Gastrocnemius medialis (tissue), 4 donors: ENCODE measurements around the gene NPAS2. TPM values are rescaled to one million over a fixed set of nuclear protein-coding genes. Genes with fewer than 3 reads are reported as not detected.

Source experiments
- ATAC-seq, 2 donors: fragments of 150-250 bp; one replicate each; pipeline ENCODE4 v1.9.1; 2016
- DNase-seq, 2 donors: peaks; one replicate each; pipeline ENCODE4 v3.0.0-alpha.2; 2019
- H3K27ac ChIP-seq, 4 donors: fragments of 200-600 bp; sonication (generic); 1 replicate in 1 of 4; 2 replicates in 3 of 4; pipeline ENCODE4 v1.5.1; 2016 to 2018; ENCODE audit warnings: mild to moderate bottlenecking in 2 of 4, moderate library complexity in 1 of 4
- H3K27me3 ChIP-seq, 3 donors: fragments of 200-600 bp; sonication (generic) in 2 of 3; 1 replicate in 1 of 3; 2 replicates in 2 of 3; pipeline versions ENCODE4 v1.5.1 to v1.6.0; 2016 to 2019; ENCODE audit warnings: mild to moderate bottlenecking in 1 of 3, moderate library complexity in 1 of 3
- H3K36me3 ChIP-seq, 2 donors: fragments of 200-600 bp; sonication (generic) in 1 of 2; one replicate each; pipeline ENCODE4 v1.5.1; 2017 to 2018
- H3K4me1 ChIP-seq, 2 donors: fragments of 200-600 bp; sonication (generic) in 1 of 2; one replicate each; pipeline ENCODE4 v1.5.1; 2016 to 2017; ENCODE audit warnings: mild to moderate bottlenecking in 2 of 2
- H3K4me3 ChIP-seq, 4 donors: fragments of 200-600 bp; sonication (generic) in 3 of 4; 1 replicate in 1 of 4; 2 replicates in 3 of 4; pipeline ENCODE4 v1.5.1; 2016 to 2019; ENCODE audit warnings: mild to moderate bottlenecking in 2 of 4
- H3K9me3 ChIP-seq, 3 donors: fragments of 200-600 bp; sonication (generic) in 2 of 3; 1 replicate in 1 of 3; 2 replicates in 2 of 3; pipeline ENCODE4 v1.5.1; 2016 to 2019
- POLR2A ChIP-seq, 2 donors: fragments of 450-650 bp; IDR thresholded peaks; one replicate each; pipeline ENCODE4 v1.6.1; 2017; ENCODE audit warnings: antibody characterized with exemption in 2 of 2, mild to moderate bottlenecking in 2 of 2, moderate library complexity in 2 of 2
- in situ Hi-C, 4 donors: fragments of 200-750 bp; cut with MboI; loops; one replicate each; pipeline versions ENCODE4 v1.15.0 to v1.8.0; 2017; ENCODE audit warnings: low sequenced_read_pairs in 4 of 4
- intact Hi-C: fragments of 100-400 bp; cut with DNase I; formaldehyde crosslinking; loops from one replicate; pipeline ENCODE4 v1.15.1; 2023; ENCODE audit warnings: low total_unique reads
- total RNA-seq, 4 donors: library from RNA; depleted of rRNA; stranded (reverse); fragments of >200 nt; gene quantifications; one replicate each; pipeline versions ENCODE4 v1.1.0 to v1.2.3, GENCODE V29; 2016
- TF ChIP-seq, protein P1 (sequence below), 5 experiments: fragments of 450-650 bp in 3 of 5; fragments of 200-600 bp in 2 of 5; sonication (generic) in 2 of 5; IDR thresholded peaks in 4 of 5; conservative IDR thresholded peaks in 1 of 5; 1 replicate in 4 of 5; 2 replicates in 1 of 5; pipeline ENCODE4 v1.5.1; 2016 to 2019; ENCODE audit warnings: antibody characterized with exemption in 5 of 5, mild to moderate bottlenecking in 3 of 5, moderate library complexity in 3 of 5

NPAS2 gene
- total RNA-seq, 4 donors from 2014 or later, result 11.4 to 48.2 (median 36.6) TPM

DNA sequence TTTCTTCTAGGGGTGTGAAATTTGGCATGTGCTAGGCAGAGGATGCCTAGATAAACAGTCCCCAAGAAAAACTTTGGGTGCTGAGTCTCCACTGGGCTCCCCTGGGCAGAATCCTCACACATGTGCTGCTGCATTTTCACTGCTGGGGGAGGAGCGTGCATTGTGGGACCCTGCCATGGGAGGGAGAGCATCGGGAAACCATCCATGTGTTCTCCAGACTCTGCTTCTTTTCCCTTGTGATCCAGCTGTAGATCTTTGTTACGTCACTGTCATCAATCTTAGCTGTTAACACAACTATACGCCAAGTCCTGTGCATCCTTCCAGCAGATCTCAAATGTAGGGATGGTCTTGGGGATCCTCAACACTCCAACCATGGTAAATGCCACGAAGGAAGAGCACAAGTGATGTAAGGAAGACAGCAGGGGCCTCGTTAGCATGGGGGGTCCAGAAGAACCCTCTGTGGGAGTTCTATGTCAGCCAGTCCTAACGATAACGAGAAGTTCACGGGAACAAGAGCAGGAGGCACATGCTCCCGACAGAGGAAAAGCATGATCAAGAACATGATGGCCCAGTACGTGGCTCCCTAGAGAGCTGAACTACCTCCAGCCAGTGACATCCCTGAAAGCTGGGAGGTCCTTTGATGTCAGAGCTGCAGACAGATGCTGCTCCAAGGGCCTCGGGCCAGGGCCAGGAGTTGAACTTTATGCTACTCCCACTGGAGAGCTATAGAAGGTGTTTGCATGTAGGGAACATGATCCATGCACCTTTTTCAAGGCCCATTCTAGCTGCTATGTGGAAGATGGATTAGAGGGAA is 41.1 kb upstream of the NPAS2 start:
- in situ Hi-C loops, result no loop called here

GRCh38 chr2:100779908-100780202 is 40.1 kb upstream of the NPAS2 start:
- TF ChIP-seq POLR2A (IDR thresholded peaks at IDR 0.05), result no peak
- TF ChIP-seq, protein P1, sequence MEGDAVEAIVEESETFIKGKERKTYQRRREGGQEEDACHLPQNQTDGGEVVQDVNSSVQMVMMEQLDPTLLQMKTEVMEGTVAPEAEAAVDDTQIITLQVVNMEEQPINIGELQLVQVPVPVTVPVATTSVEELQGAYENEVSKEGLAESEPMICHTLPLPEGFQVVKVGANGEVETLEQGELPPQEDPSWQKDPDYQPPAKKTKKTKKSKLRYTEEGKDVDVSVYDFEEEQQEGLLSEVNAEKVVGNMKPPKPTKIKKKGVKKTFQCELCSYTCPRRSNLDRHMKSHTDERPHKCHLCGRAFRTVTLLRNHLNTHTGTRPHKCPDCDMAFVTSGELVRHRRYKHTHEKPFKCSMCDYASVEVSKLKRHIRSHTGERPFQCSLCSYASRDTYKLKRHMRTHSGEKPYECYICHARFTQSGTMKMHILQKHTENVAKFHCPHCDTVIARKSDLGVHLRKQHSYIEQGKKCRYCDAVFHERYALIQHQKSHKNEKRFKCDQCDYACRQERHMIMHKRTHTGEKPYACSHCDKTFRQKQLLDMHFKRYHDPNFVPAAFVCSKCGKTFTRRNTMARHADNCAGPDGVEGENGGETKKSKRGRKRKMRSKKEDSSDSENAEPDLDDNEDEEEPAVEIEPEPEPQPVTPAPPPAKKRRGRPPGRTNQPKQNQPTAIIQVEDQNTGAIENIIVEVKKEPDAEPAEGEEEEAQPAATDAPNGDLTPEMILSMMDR (IDR thresholded peaks at IDR 0.05 in 4 of 5, conservative IDR thresholded peaks at IDR 0.05 in 1 of 5), result no peak
- ATAC-seq, result no peak
- Histone ChIP-seq H3K9me3 (no peaks in the 10 kb centered on the region), H3K36me3 (no peaks in the 10 kb centered on the region), H3K27ac (no peak overlapping the region), H3K4me1 (no peaks in the 10 kb centered on the region), H3K4me3 (no peak overlapping the region), H3K27me3 (no peaks in the 10 kb centered on the region)
- intact Hi-C loops (no loop called here), in situ Hi-C loops (no loop called here)
- no peak for DNase-seq

More for the DNA sequence above, 41.1 kb upstream of the NPAS2 start:
- no peak for TF ChIP-seq POLR2A (IDR thresholded peaks at IDR 0.05)
- TF ChIP-seq, protein P1 (IDR thresholded peaks at IDR 0.05 in 4 of 5, conservative IDR thresholded peaks at IDR 0.05 in 1 of 5), result no peak
- Histone ChIP-seq H3K4me3 (no peak overlapping the region), H3K9me3 (no peaks in the 10 kb centered on the region), H3K27ac (no peak overlapping the region), H3K4me1 (no peaks in the 10 kb centered on the region), H3K36me3 (no peaks in the 10 kb centered on the region), H3K27me3 (no peaks in the 10 kb centered on the region)
- ATAC-seq (no peak), DNase-seq (no peak)
- intact Hi-C loops, result no loop called here

- no peak for ATAC-seq
- Histone ChIP-seq H3K4me3 (no peak overlapping the region), H3K9me3 (no peaks in the 10 kb centered on the region), H3K27ac (no peak overlapping the region), H3K36me3 (no peaks in the 10 kb centered on the region), H3K4me1 (no peaks in the 10 kb centered on the region), H3K27me3 (no peaks in the 10 kb centered on the region)
- TF ChIP-seq, protein P1 (IDR thresholded peaks at IDR 0.05 in 4 of 5, conservative IDR thresholded peaks at IDR 0.05 in 1 of 5), result no peak
- no peak for TF ChIP-seq POLR2A (IDR thresholded peaks at IDR 0.05)
- in situ Hi-C loops, result no loop called here
- DNase-seq, result no peak
- intact Hi-C loops, result no loop called here
These were observed 39.5 kb upstream of the NPAS2 start for GRCh38 chr2:100780203-100781008.

DNA sequence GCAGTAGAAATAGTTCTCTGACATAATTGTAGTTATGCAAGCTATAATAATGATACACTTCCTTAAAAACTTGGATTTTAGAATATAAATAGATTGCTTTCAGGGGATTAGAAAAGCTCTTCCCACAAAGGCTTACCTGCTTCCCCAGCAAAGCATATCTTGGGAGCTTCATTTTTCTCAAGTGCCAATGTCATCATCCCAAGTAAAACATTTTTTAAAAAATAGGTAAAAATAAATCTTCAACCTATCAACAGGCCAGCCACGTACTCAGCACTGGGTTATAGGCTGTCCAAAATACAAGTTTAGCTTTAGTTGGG is 39.0 kb upstream of the NPAS2 start:
- DNase-seq, result no peak
- no peak for ATAC-seq
- Histone ChIP-seq H3K4me1 (peaks cover 0 to 3% of the 10 kb centered on the region in 2 donors), H3K27me3 (no peaks in the 10 kb centered on the region), H3K4me3 (no peak overlapping the region), H3K9me3 (no peaks in the 10 kb centered on the region), H3K27ac (no peak overlapping the region), H3K36me3 (no peaks in the 10 kb centered on the region)
- in situ Hi-C loops (no loop called here), intact Hi-C loops (no loop called here)
- TF ChIP-seq POLR2A (IDR thresholded peaks at IDR 0.05), result no peak
- TF ChIP-seq, protein P1 (IDR thresholded peaks at IDR 0.05 in 4 of 5, conservative IDR thresholded peaks at IDR 0.05 in 1 of 5), result no peak
